IMR-90 (cell line): ENCODE measurements around the gene DOCK6. TPM values are rescaled to one million over a fixed set of nuclear protein-coding genes. Genes with fewer than 3 reads are reported as not detected.

Experiments used
- ATAC-seq: fragments of 200-7000 bp; cut with Tn5 transposase; 2 replicates; pipeline ENCODE4 v1.9.1; 2020; ENCODE audit warnings: low read depth, mild to moderate bottlenecking, moderate library complexity
- BruUV-seq: library from RNA; stranded (reverse); fragments of 400-500 nt; replicated peaks from 2 replicates; lab custom pipeline; 2021; lab: Mats Ljungman, UMichigan
- CTCF ChIA-PET: fragments of 300-600 bp; formaldehyde crosslinking; extraction: SDS; loops from one replicate; lab custom pipeline; 2021; ENCODE audit warnings: antibody characterized with exemption; lab: Yijun Ruan, JAX
- POLR2A ChIA-PET: fragments of 300-600 bp; sonication (Branson Sonifier 250); formaldehyde crosslinking; loops from one replicate; lab custom pipeline; 2022; ENCODE audit warnings: antibody characterized with exemption; ENCODE audit not compliant: unreplicated experiment; lab: Charles Lee
- DNase-seq: peaks from one replicate; pipeline ENCODE4 v3.0.0; 2013
- H2AFZ ChIP-seq: replicated peaks from 2 replicates; pipeline ENCODE3; 2013; ENCODE audit warnings: low read length, mild to moderate bottlenecking; ENCODE audit not compliant: poor library complexity
- H2AK5ac ChIP-seq: 2 replicates; pipeline ENCODE4 v1.6.1; 2013; ENCODE audit warnings: low read depth, low read length, inconsistent platforms
- H2AK9ac ChIP-seq: replicated peaks from 2 replicates; pipeline ENCODE3; 2013; ENCODE audit warnings: mild to moderate bottlenecking, low read depth, low read length, moderate library complexity; ENCODE audit not compliant: poor library complexity
- H2BK120ac ChIP-seq: 2 replicates; pipeline ENCODE4 v1.6.1; 2013; ENCODE audit warnings: low read depth, low read length, inconsistent platforms
- H2BK15ac ChIP-seq: 3 replicates; pipeline ENCODE4 v1.6.1; 2013; ENCODE audit warnings: low read depth, low read length, inconsistent platforms
- H2BK20ac ChIP-seq: 2 replicates; pipeline ENCODE4 v1.6.1; 2013; ENCODE audit warnings: low read depth, mild to moderate bottlenecking, inconsistent platforms, low read length, moderate library complexity
- H2BK5ac ChIP-seq: 2 replicates; pipeline ENCODE4 v1.6.1; 2013; ENCODE audit warnings: mild to moderate bottlenecking, low read depth, low read length, inconsistent platforms; ENCODE audit not compliant: poor library complexity, severe bottlenecking
- H3K14ac ChIP-seq: replicated peaks from 2 replicates; pipeline ENCODE4 v1.6.1; 2013; ENCODE audit warnings: low read depth, low read length, inconsistent platforms
- H3K18ac ChIP-seq: 2 replicates; pipeline ENCODE4 v1.6.1; 2013; ENCODE audit warnings: low read depth, low read length, control low read depth
- H3K23ac ChIP-seq: 2 replicates; pipeline ENCODE4 v1.6.1; 2013; ENCODE audit warnings: low read depth, low read length, inconsistent platforms
- H3K27ac ChIP-seq: 2 replicates; pipeline ENCODE4 v1.5.1; 2013; ENCODE audit warnings: mild to moderate bottlenecking, control low read depth, low read length; ENCODE audit not compliant: insufficient read depth
- H3K27me3 ChIP-seq: 2 replicates; pipeline ENCODE4 v1.6.1; 2013; ENCODE audit warnings: low read length; ENCODE audit not compliant: control insufficient read depth, insufficient read depth
- H3K36me3 ChIP-seq: 2 replicates; pipeline ENCODE4 v1.6.1; 2013; ENCODE audit warnings: low read length, mixed read lengths; ENCODE audit not compliant: control insufficient read depth, insufficient read depth
- H3K4ac ChIP-seq: 2 replicates; pipeline ENCODE4 v1.6.1; 2013; ENCODE audit warnings: low read depth, low read length, inconsistent platforms
- H3K4me1 ChIP-seq: 2 replicates; pipeline ENCODE4 v1.6.1; 2013; ENCODE audit warnings: low read length, mixed read lengths; ENCODE audit not compliant: control insufficient read depth, insufficient read depth
- H3K4me2 ChIP-seq: 2 replicates; pipeline ENCODE4 v1.6.1; 2013; ENCODE audit warnings: low read depth, mild to moderate bottlenecking, control low read depth, low read length, moderate library complexity
- H3K4me3 ChIP-seq: 2 replicates; pipeline ENCODE4 v1.5.1; 2013; ENCODE audit warnings: low read depth, mild to moderate bottlenecking, control low read depth, low read length, moderate library complexity; ENCODE audit not compliant: insufficient read depth
- H3K56ac ChIP-seq: 2 replicates; pipeline ENCODE4 v1.6.1; 2013; ENCODE audit warnings: low read length, inconsistent platforms; ENCODE audit not compliant: insufficient read depth; ENCODE audit errors: extremely low read depth
- H3K79me1 ChIP-seq, 2 experiments: 2 replicates each; pipeline ENCODE4 v1.6.1; 2013; ENCODE audit warnings: low read length in 2 of 2, inconsistent platforms in 1 of 2, low read depth in 1 of 2
- H3K9ac ChIP-seq: 2 replicates; pipeline ENCODE4 v1.6.1; 2013; ENCODE audit warnings: low read depth, low read length, control low read depth
- H3K9me1 ChIP-seq: 2 replicates; pipeline ENCODE4 v1.6.1; 2013; ENCODE audit warnings: low read length, inconsistent platforms; ENCODE audit not compliant: insufficient read depth
- H3K9me3 ChIP-seq: 2 replicates; pipeline ENCODE4 v1.6.1; 2013; ENCODE audit warnings: low read length; ENCODE audit not compliant: control insufficient read depth, insufficient read depth
- H4K20me1 ChIP-seq: 2 replicates; pipeline ENCODE4 v1.6.1; 2013; ENCODE audit warnings: low read length, inconsistent platforms; ENCODE audit not compliant: insufficient read depth
- H4K5ac ChIP-seq: 2 replicates; pipeline ENCODE4 v1.6.1; 2013; ENCODE audit warnings: mild to moderate bottlenecking, low read depth, low read length, control low read depth
- H4K8ac ChIP-seq, 2 experiments: 2 replicates each; pipeline ENCODE4 v1.6.1; 2013; ENCODE audit warnings: low read depth in 2 of 2, low read length in 2 of 2, control low read depth in 1 of 2, inconsistent platforms in 1 of 2
- H4K91ac ChIP-seq: 2 replicates; pipeline ENCODE4 v1.6.1; 2013; ENCODE audit warnings: low read depth, low read length, inconsistent platforms; ENCODE audit not compliant: insufficient read depth
- MAFK ChIP-seq: IDR thresholded peaks from 2 replicates; pipeline ENCODE4 v1.6.1; 2012; ENCODE audit warnings: low read depth, low read length, improper control_type of control experiment
- MXI1 ChIP-seq: IDR thresholded peaks from 2 replicates; pipeline ENCODE4 v1.6.1; 2012; ENCODE audit warnings: low read depth, mild to moderate bottlenecking, low read length, moderate library complexity, borderline replicate concordance
- NFE2L2 ChIP-seq: fragments of 150-350 bp; IDR thresholded peaks from 2 replicates; pipeline ENCODE4 v1.6.1; 2016; ENCODE audit warnings: low read depth, mild to moderate bottlenecking, low read length
- RFX5 ChIP-seq: IDR thresholded peaks from 2 replicates; pipeline ENCODE4 v1.8.0; 2012; ENCODE audit warnings: low read depth, mild to moderate bottlenecking, low read length, moderate library complexity
- WGBS, 2 experiments: methylation state at CpG; one replicate each; pipeline versions ENCODE4 v1.1.5 to v1.1.7; 2013; ENCODE audit warnings: missing lambda C conversion rate in 2 of 2; ENCODE audit not compliant: insufficient read length in 1 of 2; ENCODE audit errors: extremely low coverage in 2 of 2; 5-methylcytosine and 5-hydroxymethylcytosine counted together
- dilution Hi-C: fragments of 300-500 bp; cut with HindIII; formaldehyde crosslinking; loops from one replicate; pipeline ENCODE4 v1.14.3; 2018; ENCODE audit warnings: low sequenced_read_pairs; ENCODE audit not compliant: unreplicated experiment
- in situ Hi-C: fragments of 300-500 bp; cut with MboI; formaldehyde crosslinking; loops from 3 replicates; pipeline ENCODE4 v1.14.3; 2019; ENCODE audit warnings: low sequenced_read_pairs, inconsistent platforms, mixed read lengths
- intact Hi-C: fragments of 100-400 bp; cut with micrococcal nuclease; formaldehyde crosslinking; loops from 2 replicates; pipeline ENCODE4 v1.10.0; 2022
- polyA plus RNA-seq, 3 experiments: library from polyadenylated mRNA; depleted of rRNA; stranded (reverse); fragments of >200 nt; gene quantifications; 2 replicates each; pipeline ENCODE4 v1.2.3, GENCODE V29; 2012; ENCODE audit warnings: low replicate concordance in 1 of 3
- total RNA-seq: library from RNA; depleted of rRNA; stranded (reverse); fragments of >200 nt; gene quantifications from 2 replicates; pipeline ENCODE4 v1.2.3, GENCODE V29; 2012
- TF ChIP-seq, protein P1 (sequence below): fragments of 150-350 bp; IDR thresholded peaks from 2 replicates; pipeline ENCODE4 v1.6.1; 2016; ENCODE audit warnings: low read depth, mild to moderate bottlenecking, low read length, moderate library complexity, borderline replicate concordance

The DOCK6 gene
- total and polyA plus RNA-seq, 2 of the 4 experiments (the other 2 are of a cell fraction) = 5.0 to 18.4 TPM

DNA sequence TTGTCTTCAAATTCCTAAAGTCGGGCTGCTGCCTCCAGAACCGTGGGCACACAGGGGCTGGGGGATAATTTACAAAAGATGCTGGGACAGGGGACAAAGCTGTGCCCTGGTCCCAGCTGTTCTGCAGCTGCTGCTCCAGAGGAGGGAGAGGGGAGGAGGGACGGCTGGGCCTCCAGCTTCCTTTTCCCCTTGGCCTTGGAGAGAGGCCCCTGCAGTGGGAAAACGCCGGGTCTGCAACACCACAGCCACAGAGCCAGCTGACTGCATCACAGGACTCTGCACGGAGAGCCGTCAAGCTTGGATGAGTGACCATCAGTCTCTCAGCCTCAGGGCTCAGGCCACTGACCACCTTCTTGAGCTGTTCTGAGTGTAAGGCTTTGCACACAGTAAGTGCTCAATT, 6.1 kb downstream of the DOCK6 start:
- H3K9me3 ChIP-seq = no peaks in the 10 kb centered on the region
- H4K8ac ChIP-seq = peak overlapping the region in 1 of 2 experiments; percentile 63; a peak in 1 of 4 replicates
- no peak overlapping the region for H2AK5ac ChIP-seq
- ChIA-PET POLR2A (interaction anchor here (0.5 kb wide), 1 partner anchor 170 kb away, joined by 9 read pairs; no protein-coding TSS in a partner anchor), CTCF (interaction anchor here (0.6 to 1.1 kb wide), 2 partner anchors 13 to 184 kb away, joined by 3 to 6 read pairs; no protein-coding TSS in a partner anchor)
- H3K9ac ChIP-seq = no peak overlapping the region
- no peak overlapping the region for H3K4ac ChIP-seq
- peaks cover 6 to 8% of the 10 kb centered on the region in 2 experiments; a peak in 2 of 4 replicates for H3K79me1 ChIP-seq
- no peak overlapping the region for H3K14ac ChIP-seq
- H3K18ac ChIP-seq = no peak overlapping the region
- no peak overlapping the region for H2BK5ac ChIP-seq
- H2AK9ac ChIP-seq = peak overlapping the region; percentile 9
- peak overlapping the region; percentile 37; the same call in 1 of the 2 replicates for H3K4me2 ChIP-seq
- no TSS peak for BruUV-seq
- peak; percentile 33 for DNase-seq
- H3K4me3 ChIP-seq = no peak overlapping the region
- H3K56ac ChIP-seq = no peak overlapping the region
- in situ Hi-C loops = no loop called here
- no peaks in the 10 kb centered on the region; the same call in 1 of the 2 replicates for H4K20me1 ChIP-seq
- no peak overlapping the region; the same call in 1 of the 2 replicates for H2BK120ac ChIP-seq
- dilution Hi-C loops = no loop called here
- no peaks in the 10 kb centered on the region for H3K27me3 ChIP-seq
- TF ChIP-seq, protein P1, sequence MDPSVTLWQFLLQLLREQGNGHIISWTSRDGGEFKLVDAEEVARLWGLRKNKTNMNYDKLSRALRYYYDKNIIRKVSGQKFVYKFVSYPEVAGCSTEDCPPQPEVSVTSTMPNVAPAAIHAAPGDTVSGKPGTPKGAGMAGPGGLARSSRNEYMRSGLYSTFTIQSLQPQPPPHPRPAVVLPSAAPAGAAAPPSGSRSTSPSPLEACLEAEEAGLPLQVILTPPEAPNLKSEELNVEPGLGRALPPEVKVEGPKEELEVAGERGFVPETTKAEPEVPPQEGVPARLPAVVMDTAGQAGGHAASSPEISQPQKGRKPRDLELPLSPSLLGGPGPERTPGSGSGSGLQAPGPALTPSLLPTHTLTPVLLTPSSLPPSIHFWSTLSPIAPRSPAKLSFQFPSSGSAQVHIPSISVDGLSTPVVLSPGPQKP = no peak
- TF ChIP-seq MXI1 = no peak
- TF ChIP-seq NFE2L2 = no peak
- no peak for TF ChIP-seq RFX5
- no peak for TF ChIP-seq MAFK
- H2BK20ac ChIP-seq = no peak overlapping the region
- H4K5ac ChIP-seq = no peak overlapping the region
- peaks cover 13% of the 10 kb centered on the region for H3K36me3 ChIP-seq
- ATAC-seq = peak; percentile 83
- H2AFZ ChIP-seq = no peak overlapping the region
- H3K27ac ChIP-seq = peak overlapping the region; percentile 23; the same call in 1 of the 2 replicates
- intact Hi-C loops = no loop called here
- H2BK15ac ChIP-seq = no peak overlapping the region
- H3K4me1 ChIP-seq = peaks cover 2% of the 10 kb centered on the region; the same call in 1 of the 2 replicates
- no peaks in the 10 kb centered on the region for H3K9me1 ChIP-seq
- H4K91ac ChIP-seq = no peak overlapping the region
- WGBS, 2 experiments = 24% methylated on average over 4 of the region's 7 CpGs; no CpG with 5 or more reads in 1 of the 2 experiments
- no peak overlapping the region for H3K23ac ChIP-seq
